GM18519 (cell line): ENCODE data around the gene GAPDH.
"Not testable (repeated sequence)": the region's sequence is repeated elsewhere in the genome, so short reads cannot be mapped to it uniquely, and the experiment has no call there.

Experiments
- ATAC-seq: cut with Tn5 transposase; IDR thresholded peaks from one replicate; pipeline ENCODE4 v1.9.1; 2021; ENCODE audit warnings: mild to moderate bottlenecking, moderate library complexity; ENCODE audit not compliant: unreplicated experiment, low FRiP score

The GAPDH gene

GRCh38 chr12:6558014-6558760 lies 23.9 kb downstream of the GAPDH start:
- not testable (repeated sequence) for ATAC-seq

- no peak for ATAC-seq
These were observed 25.2 kb downstream of the GAPDH start for GRCh38 chr12:6559500-6559899.

- no peak for ATAC-seq
These were observed 26.3 kb downstream of the GAPDH start for GRCh38 chr12:6560501-6561205.

- ATAC-seq, result no peak
These were observed 28.6 kb downstream of the GAPDH start for GRCh38 chr12:6562881-6563280.

GRCh38 chr12:6563448-6564050 lies 29.2 kb downstream of the GAPDH start:
- no peak for ATAC-seq

GRCh38 chr12:6567112-6567670 lies 32.9 kb downstream of the GAPDH start:
- no peak for ATAC-seq

- ATAC-seq, result no peak
These were observed 35.0 kb downstream of the GAPDH start for GRCh38 chr12:6569312-6569711.

GRCh38 chr12:6569786-6570185 lies 35.5 kb downstream of the GAPDH start:
- no peak for ATAC-seq

- no peak for ATAC-seq
These were observed 36.1 kb downstream of the GAPDH start for GRCh38 chr12:6570264-6570887.

- ATAC-seq, result no peak
These were observed 38.7 kb downstream of the GAPDH start for GRCh38 chr12:6573001-6573400.

GRCh38 chr12:6574576-6575295 lies 40.4 kb downstream of the GAPDH start:
- no peak for ATAC-seq

GRCh38 chr12:6575648-6576047 lies 41.3 kb downstream of the GAPDH start:
- ATAC-seq, result no peak

GRCh38 chr12:6582196-6582595 lies 47.9 kb downstream of the GAPDH start:
- ATAC-seq, result no peak

- ATAC-seq, result no peak
These were observed 48.6 kb downstream of the GAPDH start for GRCh38 chr12:6582959-6583358.

GRCh38 chr12:6584293-6584692 lies 50.0 kb downstream of the GAPDH start:
- no peak for ATAC-seq

GRCh38 chr12:6586569-6586968 lies 52.3 kb downstream of the GAPDH start:
- ATAC-seq, result not testable (repeated sequence)
